ENCODE results near the gene CCL2. TPM values are rescaled to one million over a fixed set of nuclear protein-coding genes. Genes with fewer than 3 reads are reported as not detected.

CCL2 gene
- 11.1 TPM for polyA plus RNA-seq (2013, experiment 1 of 2)
- 11.4 TPM for polyA plus RNA-seq (2013, experiment 2 of 2)

DNA sequence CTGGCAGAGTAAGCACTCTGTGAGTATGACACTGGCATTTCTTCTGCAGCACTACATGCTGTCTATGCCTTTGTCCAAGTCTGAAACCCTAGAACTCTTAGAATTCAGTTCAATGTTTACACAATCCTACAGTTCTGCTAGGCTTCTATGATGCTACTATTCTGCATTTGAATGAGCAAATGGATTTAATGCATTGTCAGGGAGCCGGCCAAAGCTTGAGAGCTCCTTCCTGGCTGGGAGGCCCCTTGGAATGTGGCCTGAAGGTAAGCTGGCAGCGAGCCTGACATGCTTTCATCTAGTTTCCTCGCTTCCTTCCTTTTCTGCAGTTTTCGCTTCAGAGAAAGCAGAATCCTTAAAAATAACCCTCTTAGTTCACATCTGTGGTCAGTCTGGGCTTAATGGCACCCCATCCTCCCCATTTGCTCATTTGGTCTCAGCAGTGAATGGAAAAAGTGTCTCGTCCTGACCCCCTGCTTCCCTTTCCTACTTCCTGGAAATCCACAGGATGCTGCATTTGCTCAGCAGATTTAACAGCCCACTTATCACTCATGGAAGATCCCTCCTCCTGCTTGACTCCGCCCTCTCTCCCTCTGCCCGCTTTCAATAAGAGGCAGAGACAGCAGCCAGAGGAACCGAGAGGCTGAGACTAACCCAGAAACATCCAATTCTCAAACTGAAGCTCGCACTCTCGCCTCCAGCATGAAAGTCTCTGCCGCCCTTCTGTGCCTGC lies at the start of gene CCL2:
TSS of gene CCL2 (plus strand) at position 635 of the 730 bp plus-strand sequence. CDS start at position 700, 65 bp downstream.
- peak within 1 kb of the TSS; percentile 11 for H2BK120ac ChIP-seq (ENCODE audit: low read depth, low read length)
- peak within 1 kb of the TSS; percentile 21 for H2BK5ac ChIP-seq (ENCODE audit: low read depth, low read length, poor library complexity, severe bottlenecking)
- H2AK5ac ChIP-seq (ENCODE audit: low read length, severe bottlenecking) = peak within 1 kb of the TSS; percentile 54
- peak within 1 kb of the TSS; percentile 62 for H4K8ac ChIP-seq (ENCODE audit: low read length)
- H3K4ac ChIP-seq (ENCODE audit: low read depth in 1 of 2, low read length in 2 of 2) = peak within 1 kb of the TSS; percentile 25 to 91
- no peaks in the 10 kb centered on the region for H3K9me3 ChIP-seq (ENCODE audit: control insufficient read depth, low read length)
- H3K23ac ChIP-seq (ENCODE audit: low read length in 2 of 2) = no peak within 1 kb of the TSS
- peaks cover 18% of the 10 kb centered on the region for H3K4me1 ChIP-seq (ENCODE audit: control insufficient read depth, insufficient read depth, low read depth, low read length)
- no peaks in the 10 kb centered on the region for H3K27me3 ChIP-seq (ENCODE audit: control insufficient read depth in 1 of 2, insufficient read depth in 1 of 2, low read length in 2 of 2)
- peak within 1 kb of the TSS; percentile 81 for H3K9ac ChIP-seq (ENCODE audit: low read length)
- no peak within 1 kb of the TSS for H3K14ac ChIP-seq (ENCODE audit: low read length in 2 of 2)
- H3K36me3 ChIP-seq (ENCODE audit: control insufficient read depth in 1 of 2, insufficient read depth in 2 of 2, low read depth in 1 of 2, low read length in 2 of 2) = peaks cover 0 to 15% of the 10 kb centered on the region in 2 experiments
- DNase-seq = peak; percentile 82
- peak within 1 kb of the TSS; percentile 26 to 90 for H3K4me3 ChIP-seq (ENCODE audit: insufficient read depth in 1 of 2, low read depth in 1 of 2, low read length in 2 of 2)
- no peak within 1 kb of the TSS for H2AFZ ChIP-seq (ENCODE audit: low read depth, low read length)
- peak within 1 kb of the TSS; percentile 49 for H3K4me2 ChIP-seq (ENCODE audit: low read length, poor library complexity, severe bottlenecking)
- H2BK15ac ChIP-seq (ENCODE audit: low read depth, poor library complexity, severe bottlenecking) = no peak within 1 kb of the TSS
- peak within 1 kb of the TSS; percentile 45 to 78 for H3K18ac ChIP-seq (ENCODE audit: low read depth in 1 of 2, low read length in 2 of 2)
- H3K79me1 ChIP-seq (replicated peaks; ENCODE audit: low read length, poor library complexity, severe bottlenecking) = no peaks in the 10 kb centered on the region
- peak within 1 kb of the TSS; percentile 88 for H3K27ac ChIP-seq (ENCODE audit: low read length, poor library complexity, severe bottlenecking)
- H4K91ac ChIP-seq (ENCODE audit: low read length) = peak within 1 kb of the TSS; percentile 41
- H2BK12ac ChIP-seq (ENCODE audit: low read length in 2 of 2) = peak within 1 kb of the TSS in 1 of 2 experiments; percentile 90
- WGBS = 9% methylated on average over 11 of the region's 11 CpGs

- H4K8ac ChIP-seq (ENCODE audit: low read length) = no peak overlapping the region
- WGBS = 76% methylated on average over 1 of the region's 1 CpG
These were observed 49.7 kb upstream of the CCL2 start for GRCh38 chr17:34205401-34205800.

GRCh38 chr17:34206569-34206968 lies 48.5 kb upstream of the CCL2 start:
- Histone ChIP-seq H4K91ac (ENCODE audit: low read length) (no peak overlapping the region), H2BK5ac (ENCODE audit: low read depth, low read length, poor library complexity, severe bottlenecking) (no peak overlapping the region), H3K27ac (ENCODE audit: low read length, poor library complexity, severe bottlenecking) (no peak overlapping the region), H2BK120ac (ENCODE audit: low read depth, low read length) (no peak overlapping the region), H2BK12ac (ENCODE audit: low read length in 2 of 2) (no peak overlapping the region), H3K14ac (ENCODE audit: low read length in 2 of 2) (no peak overlapping the region), H3K36me3 (ENCODE audit: control insufficient read depth in 1 of 2, insufficient read depth in 2 of 2, low read depth in 1 of 2, low read length in 2 of 2) (no peaks in the 10 kb centered on the region), H4K8ac (ENCODE audit: low read length) (no peak overlapping the region), H2BK15ac (ENCODE audit: low read depth, poor library complexity, severe bottlenecking) (no peak overlapping the region), H3K9me3 (ENCODE audit: control insufficient read depth, low read length) (peaks cover 7% of the 10 kb centered on the region), H3K4me2 (ENCODE audit: low read length, poor library complexity, severe bottlenecking) (no peak overlapping the region), H3K27me3 (ENCODE audit: control insufficient read depth in 1 of 2, insufficient read depth in 1 of 2, low read length in 2 of 2) (no peaks in the 10 kb centered on the region), H2AFZ (ENCODE audit: low read depth, low read length) (no peak overlapping the region), H2AK5ac (ENCODE audit: low read length, severe bottlenecking) (no peak overlapping the region), H3K4me1 (ENCODE audit: control insufficient read depth, insufficient read depth, low read depth, low read length) (no peaks in the 10 kb centered on the region), H3K4me3 (ENCODE audit: insufficient read depth in 1 of 2, low read depth in 1 of 2, low read length in 2 of 2) (no peak overlapping the region), H3K4ac (ENCODE audit: low read depth in 1 of 2, low read length in 2 of 2) (no peak overlapping the region), H3K18ac (ENCODE audit: low read depth in 1 of 2, low read length in 2 of 2) (no peak overlapping the region), H3K23ac (ENCODE audit: low read length in 2 of 2) (no peak overlapping the region), H3K79me1 (replicated peaks; ENCODE audit: low read length, poor library complexity, severe bottlenecking) (no peaks in the 10 kb centered on the region), H3K9ac (ENCODE audit: low read length) (no peak overlapping the region)
- no peak for DNase-seq
- WGBS = 87% methylated on average over 3 of the region's 3 CpGs

More at GRCh38 chr17:34205401-34205800, 49.7 kb upstream of the CCL2 start:
- Histone ChIP-seq H4K91ac (ENCODE audit: low read length) (no peak overlapping the region), H3K27me3 (ENCODE audit: control insufficient read depth in 1 of 2, insufficient read depth in 1 of 2, low read length in 2 of 2) (no peaks in the 10 kb centered on the region), H2AK5ac (ENCODE audit: low read length, severe bottlenecking) (no peak overlapping the region), H3K9ac (ENCODE audit: low read length) (no peak overlapping the region), H3K18ac (ENCODE audit: low read depth in 1 of 2, low read length in 2 of 2) (no peak overlapping the region), H3K79me1 (replicated peaks; ENCODE audit: low read length, poor library complexity, severe bottlenecking) (no peaks in the 10 kb centered on the region), H2BK15ac (ENCODE audit: low read depth, poor library complexity, severe bottlenecking) (no peak overlapping the region), H3K36me3 (ENCODE audit: control insufficient read depth in 1 of 2, insufficient read depth in 2 of 2, low read depth in 1 of 2, low read length in 2 of 2) (no peaks in the 10 kb centered on the region), H2BK120ac (ENCODE audit: low read depth, low read length) (no peak overlapping the region), H3K4me2 (ENCODE audit: low read length, poor library complexity, severe bottlenecking) (no peak overlapping the region), H3K9me3 (ENCODE audit: control insufficient read depth, low read length) (peaks cover 7% of the 10 kb centered on the region), H2AFZ (ENCODE audit: low read depth, low read length) (no peak overlapping the region), H2BK5ac (ENCODE audit: low read depth, low read length, poor library complexity, severe bottlenecking) (no peak overlapping the region), H3K4me1 (ENCODE audit: control insufficient read depth, insufficient read depth, low read depth, low read length) (no peaks in the 10 kb centered on the region), H3K4ac (ENCODE audit: low read depth in 1 of 2, low read length in 2 of 2) (no peak overlapping the region), H3K4me3 (ENCODE audit: insufficient read depth in 1 of 2, low read depth in 1 of 2, low read length in 2 of 2) (no peak overlapping the region), H3K14ac (ENCODE audit: low read length in 2 of 2) (no peak overlapping the region), H2BK12ac (ENCODE audit: low read length in 2 of 2) (no peak overlapping the region), H3K27ac (ENCODE audit: low read length, poor library complexity, severe bottlenecking) (no peak overlapping the region), H3K23ac (ENCODE audit: low read length in 2 of 2) (no peak overlapping the region)
- DNase-seq = no peak

- Histone ChIP-seq H4K8ac (ENCODE audit: low read length) (no peak overlapping the region), H3K36me3 (ENCODE audit: control insufficient read depth in 1 of 2, insufficient read depth in 2 of 2, low read depth in 1 of 2, low read length in 2 of 2) (no peaks in the 10 kb centered on the region), H3K23ac (ENCODE audit: low read length in 2 of 2) (no peak overlapping the region), H2BK12ac (ENCODE audit: low read length in 2 of 2) (no peak overlapping the region), H2AFZ (ENCODE audit: low read depth, low read length) (no peak overlapping the region), H2AK5ac (ENCODE audit: low read length, severe bottlenecking) (no peak overlapping the region), H2BK120ac (ENCODE audit: low read depth, low read length) (no peak overlapping the region), H2BK15ac (ENCODE audit: low read depth, poor library complexity, severe bottlenecking) (no peak overlapping the region), H4K91ac (ENCODE audit: low read length) (no peak overlapping the region), H3K27ac (ENCODE audit: low read length, poor library complexity, severe bottlenecking) (no peak overlapping the region), H2BK5ac (ENCODE audit: low read depth, low read length, poor library complexity, severe bottlenecking) (no peak overlapping the region), H3K4me2 (ENCODE audit: low read length, poor library complexity, severe bottlenecking) (no peak overlapping the region), H3K14ac (ENCODE audit: low read length in 2 of 2) (no peak overlapping the region), H3K4me1 (ENCODE audit: control insufficient read depth, insufficient read depth, low read depth, low read length) (no peaks in the 10 kb centered on the region), H3K4ac (ENCODE audit: low read depth in 1 of 2, low read length in 2 of 2) (no peak overlapping the region), H3K18ac (ENCODE audit: low read depth in 1 of 2, low read length in 2 of 2) (no peak overlapping the region), H3K9me3 (ENCODE audit: control insufficient read depth, low read length) (peaks cover 7% of the 10 kb centered on the region), H3K27me3 (ENCODE audit: control insufficient read depth in 1 of 2, insufficient read depth in 1 of 2, low read length in 2 of 2) (no peaks in the 10 kb centered on the region), H3K79me1 (replicated peaks; ENCODE audit: low read length, poor library complexity, severe bottlenecking) (no peaks in the 10 kb centered on the region), H3K9ac (ENCODE audit: low read length) (no peak overlapping the region), H3K4me3 (ENCODE audit: insufficient read depth in 1 of 2, low read depth in 1 of 2, low read length in 2 of 2) (no peak overlapping the region)
- 80% methylated on average over 2 of the region's 2 CpGs for WGBS
- DNase-seq = no peak
These were observed 47.5 kb upstream of the CCL2 start for GRCh38 chr17:34207572-34207971.
